ENCODE data around the gene MAZ.
A peak's percentile ranks its signal among the peaks of the same experiment; 100 is the strongest.
"Not testable (repeated sequence)": the region's sequence is repeated elsewhere in the genome, so short reads cannot be mapped to it uniquely, and the experiment has no call there.

The MAZ gene

GRCh38 chr16:29770250-29770929, 35.9 kb upstream of the MAZ start (continued):
- TF ChIP-seq PATZ1 (CRISPR knock-in tag; IDR thresholded peaks at IDR 0.05; ENCODE audit: borderline replicate concordance) (no peak), TCF4 (CRISPR knock-in tag; IDR thresholded peaks at IDR 0.05; ENCODE audit: borderline replicate concordance) (no peak), OSR1 (CRISPR knock-in tag; IDR thresholded peaks at IDR 0.05) (no peak), CSRNP3 (CRISPR knock-in tag; IDR thresholded peaks at IDR 0.05) (no peak), ZNF8 (CRISPR knock-in tag; IDR thresholded peaks at IDR 0.05) (no peak)

GRCh38 chr16:29772330-29772729, 34.0 kb upstream of the MAZ start:
- not testable (repeated sequence) for ATAC-seq

GRCh38 chr16:29774730-29775129, 31.6 kb upstream of the MAZ start:
- ATAC-seq = no peak
- TF ChIP-seq PPARA (CRISPR knock-in tag; IDR thresholded peaks at IDR 0.05; ENCODE audit: borderline replicate concordance) (no peak), ISL1 (CRISPR knock-in tag; IDR thresholded peaks at IDR 0.05) (no peak), POU6F1 (CRISPR knock-in tag; IDR thresholded peaks at IDR 0.05; ENCODE audit: borderline replicate concordance, low read depth) (no peak), OSR1 (CRISPR knock-in tag; IDR thresholded peaks at IDR 0.05) (no peak), ZC3H10 (CRISPR knock-in tag; IDR thresholded peaks at IDR 0.05) (no peak), ZNF565 (CRISPR knock-in tag; conservative IDR thresholded peaks at IDR 0.05; ENCODE audit: low read depth) (no peak), TCF4 (CRISPR knock-in tag; IDR thresholded peaks at IDR 0.05; ENCODE audit: borderline replicate concordance) (no peak), ESRRG (CRISPR knock-in tag; IDR thresholded peaks at IDR 0.05) (no peak), PATZ1 (CRISPR knock-in tag; IDR thresholded peaks at IDR 0.05; ENCODE audit: borderline replicate concordance) (no peak), CSDC2 (CRISPR knock-in tag; IDR thresholded peaks at IDR 0.05) (no peak), GLIS3 (CRISPR knock-in tag; IDR thresholded peaks at IDR 0.05) (no peak), CREB5 (CRISPR knock-in tag; IDR thresholded peaks at IDR 0.05; ENCODE audit: low read depth) (no peak), ZFP30 (CRISPR knock-in tag; IDR thresholded peaks at IDR 0.05) (no peak), RARB (CRISPR knock-in tag; IDR thresholded peaks at IDR 0.05) (no peak), BACH2 (CRISPR knock-in tag; IDR thresholded peaks at IDR 0.05; ENCODE audit: borderline replicate concordance) (no peak), ZNF8 (CRISPR knock-in tag; IDR thresholded peaks at IDR 0.05) (no peak)

- peak; percentile 51; the same call in 2 of the 3 replicates for ATAC-seq
- TF ChIP-seq PPARA (CRISPR knock-in tag; IDR thresholded peaks at IDR 0.05; ENCODE audit: borderline replicate concordance) (no peak), TCF4 (CRISPR knock-in tag; IDR thresholded peaks at IDR 0.05; ENCODE audit: borderline replicate concordance) (no peak), RARB (CRISPR knock-in tag; IDR thresholded peaks at IDR 0.05) (no peak), TSHZ2 (CRISPR knock-in tag; IDR thresholded peaks at IDR 0.05) (no peak), CSRNP3 (CRISPR knock-in tag; IDR thresholded peaks at IDR 0.05) (no peak), BACH2 (CRISPR knock-in tag; IDR thresholded peaks at IDR 0.05; ENCODE audit: borderline replicate concordance) (no peak), ZFP3 (CRISPR knock-in tag; IDR thresholded peaks at IDR 0.05) (no peak), SNAI2 (CRISPR knock-in tag; IDR thresholded peaks at IDR 0.05) (no peak)
Observed at GRCh38 chr16:29775742-29776408, 30.5 kb upstream of the MAZ start.
